Activated naive CD4-positive, alpha-beta T cell treated with Interleukin-2 at 50 U/mL for 16 hours (primary cell): ENCODE measurements around the gene MAN1A2.
"Not testable (repeated sequence)": the region's sequence is repeated elsewhere in the genome, so short reads cannot be mapped to it uniquely, and the experiment has no call there.

Experiments used
- DNase-seq: peaks from one replicate; pipeline ENCODE4 v3.0.0-alpha.2; 2020

Gene MAN1A2

GRCh38 chr1:117403597-117403996 lies 36.3 kb downstream of the MAN1A2 start:
- no peak for DNase-seq

GRCh38 chr1:117405042-117405441 lies 37.8 kb downstream of the MAN1A2 start:
- no peak for DNase-seq

- no peak for DNase-seq
These were observed 45.2 kb downstream of the MAN1A2 start for GRCh38 chr1:117412472-117412871.

- no peak for DNase-seq
These were observed 46.2 kb downstream of the MAN1A2 start for GRCh38 chr1:117413412-117413811.

- no peak for DNase-seq
These were observed 47.7 kb downstream of the MAN1A2 start for GRCh38 chr1:117414943-117415342.

- no peak for DNase-seq
These were observed 48.8 kb downstream of the MAN1A2 start for GRCh38 chr1:117416004-117416403.

GRCh38 chr1:117416546-117417125 lies 49.4 kb downstream of the MAN1A2 start:
- no peak for DNase-seq

GRCh38 chr1:117425050-117425734 lies 57.9 kb downstream of the MAN1A2 start:
- DNase-seq = no peak

GRCh38 chr1:117427297-117427696 lies 60.0 kb downstream of the MAN1A2 start:
- DNase-seq = no peak

- no peak for DNase-seq
These were observed 66.7 kb downstream of the MAN1A2 start for GRCh38 chr1:117433943-117434342.

- DNase-seq = no peak
These were observed 69.3 kb downstream of the MAN1A2 start for GRCh38 chr1:117436513-117436912.

GRCh38 chr1:117447661-117448060 lies 80.4 kb downstream of the MAN1A2 start:
- DNase-seq = no peak

- DNase-seq = no peak
These were observed 85.0 kb downstream of the MAN1A2 start for GRCh38 chr1:117452216-117452615.

- no peak for DNase-seq
These were observed 86.7 kb downstream of the MAN1A2 start for GRCh38 chr1:117453958-117454357.

GRCh38 chr1:117458410-117458809 lies 91.2 kb downstream of the MAN1A2 start:
- not testable (repeated sequence) for DNase-seq

GRCh38 chr1:117466761-117467160 lies 99.5 kb downstream of the MAN1A2 start:
- no peak for DNase-seq

GRCh38 chr1:117467336-117467735 lies 100.1 kb downstream of the MAN1A2 start:
- DNase-seq = no peak

- DNase-seq = no peak
These were observed 105.8 kb downstream of the MAN1A2 start for GRCh38 chr1:117473063-117473462.

GRCh38 chr1:117475495-117475894 lies 108.2 kb downstream of the MAN1A2 start:
- DNase-seq = not testable (repeated sequence)

GRCh38 chr1:117479086-117479485 lies 111.8 kb downstream of the MAN1A2 start:
- no peak for DNase-seq

- no peak for DNase-seq
These were observed 114.2 kb downstream of the MAN1A2 start for GRCh38 chr1:117481410-117481809.

- DNase-seq = no peak
These were observed 126.7 kb downstream of the MAN1A2 start for GRCh38 chr1:117493906-117494305.

- DNase-seq = no peak
These were observed 127.8 kb downstream of the MAN1A2 start for GRCh38 chr1:117495068-117495467.

- no peak for DNase-seq
These were observed 131.8 kb downstream of the MAN1A2 start for GRCh38 chr1:117499071-117499470.

GRCh38 chr1:117500584-117500983 lies 133.3 kb downstream of the MAN1A2 start:
- DNase-seq = no peak
